ENCODE measurements around the gene RCVRN.

The RCVRN gene

DNA sequence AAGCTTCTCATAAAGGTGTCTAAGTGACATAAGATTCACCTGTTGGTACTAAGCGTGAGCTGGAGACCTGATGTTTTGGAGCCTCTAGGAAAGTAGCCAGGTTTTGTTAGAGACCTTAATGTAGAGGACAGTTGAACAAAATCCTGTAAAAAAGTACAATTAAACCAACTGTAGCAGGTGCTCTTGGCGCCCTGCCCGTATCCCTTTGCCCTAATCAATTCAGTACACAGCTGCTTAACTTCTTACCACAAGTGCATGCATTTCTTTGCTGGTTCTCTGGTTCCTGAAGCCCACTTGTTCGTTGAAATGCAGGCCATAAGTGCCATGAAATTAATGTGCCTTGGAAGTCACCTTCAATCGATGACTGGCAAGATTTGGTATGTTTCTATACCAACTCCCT is 54.9 kb downstream of the RCVRN start:
- DNase-seq (ENCODE audit: low read depth in 2 of 2): no peak

Measured in stimulated activated CD8-positive, alpha-beta memory T cell treated with anti-CD3 and anti-CD28 coated beads, Interleukin-7, amount 100 ng/mL, for 1 hour (primary cell).